Neutrophil (primary cell): ENCODE data around the gene VWC2L.

Experiments
- H3K27ac ChIP-seq: fragments of 200-600 bp; sonication (generic); 2 replicates; pipeline ENCODE4 v1.5.1; 2016; ENCODE audit warnings: mild to moderate bottlenecking, moderate library complexity
- H3K27me3 ChIP-seq: fragments of 200-600 bp; sonication (generic); 2 replicates; pipeline ENCODE4 v1.6.0; 2016; ENCODE audit warnings: mild to moderate bottlenecking
- H3K36me3 ChIP-seq: fragments of 200-600 bp; sonication (generic); 2 replicates; pipeline ENCODE4 v1.5.1; 2017
- H3K4me1 ChIP-seq, 2 experiments: fragments of 200-600 bp in 1 of 2; sonication (generic) in 1 of 2; 1 replicate in 1 of 2; 2 replicates in 1 of 2; pipeline versions ENCODE4 v1.5.1 to v1.6.1; 2013 to 2016; ENCODE audit warnings: low read depth in 1 of 2, low read length in 1 of 2, mild to moderate bottlenecking in 1 of 2, moderate library complexity in 1 of 2; ENCODE audit not compliant: control insufficient read depth in 1 of 2, insufficient read depth in 1 of 2
- H3K4me3 ChIP-seq, 2 experiments: fragments of 200-600 bp in 1 of 2; sonication (generic) in 1 of 2; 1 replicate in 1 of 2; 2 replicates in 1 of 2; pipeline ENCODE4 v1.5.1; 2013 to 2016; ENCODE audit warnings: low read depth in 1 of 2, low read length in 1 of 2, mild to moderate bottlenecking in 1 of 2, moderate library complexity in 1 of 2
- H3K9me3 ChIP-seq: fragments of 200-600 bp; sonication (generic); 2 replicates; pipeline ENCODE4 v1.5.1; 2016
- TF ChIP-seq, protein P1 (sequence below): fragments of 200-600 bp; sonication (generic); IDR thresholded peaks from 2 replicates; pipeline ENCODE4 v1.5.1; 2016; ENCODE audit warnings: antibody characterized with exemption

The VWC2L gene

DNA sequence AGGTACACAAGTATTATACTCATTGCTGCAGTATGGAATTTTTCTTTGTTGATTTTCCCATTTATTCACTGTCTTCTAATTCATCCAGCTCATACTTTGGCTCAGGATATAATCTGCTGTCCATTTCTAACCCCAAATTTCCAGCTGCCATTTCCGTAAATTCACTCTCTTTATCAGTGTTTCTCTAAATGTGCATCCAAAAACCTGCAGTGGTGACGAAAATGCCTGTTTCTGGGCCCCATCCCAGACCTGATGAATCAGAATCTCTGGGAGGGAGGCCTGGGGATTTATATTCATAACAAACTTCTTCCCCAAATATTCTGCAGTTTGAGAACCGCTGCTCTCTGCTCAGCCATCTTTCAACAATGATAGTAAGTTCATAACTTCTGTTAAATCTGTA lies 86.6 kb downstream of the VWC2L start:
- Histone ChIP-seq H3K9me3 (no peaks in the 10 kb centered on the region), H3K36me3 (no peaks in the 10 kb centered on the region), H3K27me3 (no peaks in the 10 kb centered on the region), H3K4me1 (no peaks in the 10 kb centered on the region), H3K4me3 (no peak overlapping the region), H3K27ac (no peak overlapping the region)
- TF ChIP-seq, protein P1, sequence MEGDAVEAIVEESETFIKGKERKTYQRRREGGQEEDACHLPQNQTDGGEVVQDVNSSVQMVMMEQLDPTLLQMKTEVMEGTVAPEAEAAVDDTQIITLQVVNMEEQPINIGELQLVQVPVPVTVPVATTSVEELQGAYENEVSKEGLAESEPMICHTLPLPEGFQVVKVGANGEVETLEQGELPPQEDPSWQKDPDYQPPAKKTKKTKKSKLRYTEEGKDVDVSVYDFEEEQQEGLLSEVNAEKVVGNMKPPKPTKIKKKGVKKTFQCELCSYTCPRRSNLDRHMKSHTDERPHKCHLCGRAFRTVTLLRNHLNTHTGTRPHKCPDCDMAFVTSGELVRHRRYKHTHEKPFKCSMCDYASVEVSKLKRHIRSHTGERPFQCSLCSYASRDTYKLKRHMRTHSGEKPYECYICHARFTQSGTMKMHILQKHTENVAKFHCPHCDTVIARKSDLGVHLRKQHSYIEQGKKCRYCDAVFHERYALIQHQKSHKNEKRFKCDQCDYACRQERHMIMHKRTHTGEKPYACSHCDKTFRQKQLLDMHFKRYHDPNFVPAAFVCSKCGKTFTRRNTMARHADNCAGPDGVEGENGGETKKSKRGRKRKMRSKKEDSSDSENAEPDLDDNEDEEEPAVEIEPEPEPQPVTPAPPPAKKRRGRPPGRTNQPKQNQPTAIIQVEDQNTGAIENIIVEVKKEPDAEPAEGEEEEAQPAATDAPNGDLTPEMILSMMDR: no peak

GRCh38 chr2:214503568-214503967 lies 92.7 kb downstream of the VWC2L start:
- TF ChIP-seq, protein P1: no peak
- Histone ChIP-seq H3K27ac (no peak overlapping the region), H3K4me1 (no peaks in the 10 kb centered on the region), H3K27me3 (no peaks in the 10 kb centered on the region), H3K36me3 (no peaks in the 10 kb centered on the region), H3K9me3 (no peaks in the 10 kb centered on the region), H3K4me3 (no peak overlapping the region)

GRCh38 chr2:214504599-214505376 lies 93.9 kb downstream of the VWC2L start:
- TF ChIP-seq, protein P1: no peak
- Histone ChIP-seq H3K4me1 (no peaks in the 10 kb centered on the region), H3K4me3 (no peak overlapping the region), H3K36me3 (no peaks in the 10 kb centered on the region), H3K27ac (no peak overlapping the region), H3K27me3 (no peaks in the 10 kb centered on the region), H3K9me3 (no peaks in the 10 kb centered on the region)

GRCh38 chr2:214507032-214507431 lies 96.2 kb downstream of the VWC2L start:
- TF ChIP-seq, protein P1: no peak
- H3K4me3 ChIP-seq: no peak overlapping the region
- H3K4me1 ChIP-seq: no peaks in the 10 kb centered on the region
- no peaks in the 10 kb centered on the region for H3K9me3 ChIP-seq
- no peaks in the 10 kb centered on the region for H3K27me3 ChIP-seq
- no peak overlapping the region for H3K27ac ChIP-seq
- H3K36me3 ChIP-seq: no peaks in the 10 kb centered on the region

DNA sequence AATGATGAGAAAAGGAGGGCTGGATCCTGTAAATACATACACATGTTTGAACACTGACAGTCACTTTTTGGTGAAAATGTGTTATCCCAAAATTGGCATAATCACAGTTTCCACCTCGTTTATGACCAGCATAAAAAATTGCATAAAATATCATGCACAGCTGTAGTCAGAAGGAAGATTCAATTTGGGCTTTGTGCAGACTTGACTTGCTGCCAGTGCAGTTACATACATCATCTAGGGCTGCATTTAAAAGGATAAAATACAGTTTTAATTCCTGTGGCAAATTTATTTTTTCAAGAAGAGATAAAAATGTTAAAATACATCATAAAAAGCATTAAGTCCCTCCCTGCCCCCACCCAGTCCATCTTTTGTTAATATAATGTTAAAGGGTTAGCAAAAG lies 103.8 kb downstream of the VWC2L start:
- no peaks in the 10 kb centered on the region for H3K36me3 ChIP-seq
- H3K27ac ChIP-seq: no peak overlapping the region
- H3K27me3 ChIP-seq: no peaks in the 10 kb centered on the region
- no peaks in the 10 kb centered on the region for H3K9me3 ChIP-seq
- no peaks in the 10 kb centered on the region for H3K4me1 ChIP-seq
- no peak overlapping the region for H3K4me3 ChIP-seq
- TF ChIP-seq, protein P1: no peak
